A673 (cell line): ENCODE results near the gene PLEKHO2. TPM values are rescaled to one million over a fixed set of nuclear protein-coding genes. Genes with fewer than 3 reads are reported as not detected.

Experiments
- BruUV-seq: library from RNA; stranded (reverse); fragments of 400-500 nt; replicated peaks from 2 replicates; lab custom pipeline; 2021; lab: Mats Ljungman, UMichigan
- CTCF ChIA-PET: fragments of 300-600 bp; sonication (Branson Sonifier 250); formaldehyde crosslinking; loops from one replicate; lab custom pipeline; 2022; ENCODE audit warnings: antibody characterized with exemption; lab: Charles Lee
- POLR2A ChIA-PET: fragments of 300-600 bp; sonication (Branson Sonifier 250); formaldehyde crosslinking; loops from one replicate; lab custom pipeline; 2022; ENCODE audit warnings: antibody characterized with exemption; ENCODE audit not compliant: low non-redundant PET; lab: Charles Lee
- DNase-seq: peaks from one replicate; pipeline ENCODE4 v3.0.0-alpha.2; 2015; ENCODE audit warnings: low spot score
- H3K27ac ChIP-seq: fragments of 200-600 bp; sonication (generic); 2 replicates; pipeline ENCODE4 v1.5.1; 2016; ENCODE audit warnings: mixed run types, low read depth, mild to moderate bottlenecking, mixed read lengths, antibody characterized with exemption, low read length; ENCODE audit not compliant: poor library complexity, severe bottlenecking
- H3K27me3 ChIP-seq: fragments of 200-600 bp; sonication (generic); replicated peaks from 2 replicates; pipeline ENCODE4 v1.6.1; 2017; ENCODE audit warnings: mixed run types, low read depth, mild to moderate bottlenecking, mixed read lengths, antibody characterized with exemption, low read length; ENCODE audit not compliant: insufficient read depth, poor library complexity
- H3K36me3 ChIP-seq: fragments of 200-600 bp; sonication (generic); 2 replicates; pipeline ENCODE4 v1.6.1; 2016; ENCODE audit warnings: mixed run types, mild to moderate bottlenecking, mixed read lengths, antibody characterized with exemption, low read length; ENCODE audit not compliant: insufficient read depth, poor library complexity, severe bottlenecking
- H3K4me1 ChIP-seq: fragments of 200-600 bp; sonication (generic); 2 replicates; pipeline ENCODE4 v1.6.1; 2017; ENCODE audit warnings: mixed run types, mild to moderate bottlenecking, mixed read lengths, antibody characterized with exemption, low read length; ENCODE audit not compliant: insufficient read depth, poor library complexity, severe bottlenecking
- H3K4me3 ChIP-seq: fragments of 200-600 bp; sonication (generic); 2 replicates; pipeline ENCODE4 v1.5.1; 2016; ENCODE audit warnings: low read depth, mixed run types, mild to moderate bottlenecking, mixed read lengths, low read length; ENCODE audit not compliant: poor library complexity, severe bottlenecking
- H3K9me3 ChIP-seq: fragments of 200-600 bp; sonication (generic); 2 replicates; pipeline ENCODE4 v1.6.1; 2016; ENCODE audit warnings: mixed run types, low read depth, mild to moderate bottlenecking, mixed read lengths, antibody characterized with exemption, low read length; ENCODE audit not compliant: poor library complexity, severe bottlenecking
- CTCF ChIP-seq: fragments of 300-800, 200-600 bp; sonication (generic); conservative IDR thresholded peaks from 2 replicates; pipeline ENCODE4 v1.5.1; 2017; ENCODE audit warnings: low read depth, mild to moderate bottlenecking, antibody characterized with exemption, low read length, moderate library complexity, mixed read lengths
- EZH2 ChIP-seq: fragments of 200-600 bp; sonication (generic); IDR thresholded peaks from 2 replicates; pipeline ENCODE4 v1.6.1; 2017; ENCODE audit warnings: borderline replicate concordance, low read depth, mild to moderate bottlenecking, mixed read lengths, antibody characterized with exemption, low read length; ENCODE audit not compliant: poor library complexity, severe bottlenecking
- intact Hi-C: fragments of 100-400 bp; cut with micrococcal nuclease; formaldehyde crosslinking; loops from one replicate; pipeline ENCODE4 v1.10.0; 2022; ENCODE audit not compliant: unreplicated experiment
- total RNA-seq: library from RNA; stranded (reverse); gene quantifications from 2 replicates; pipeline ENCODE4 v1.2.3, GENCODE V29; 2021

Gene PLEKHO2
- total RNA-seq, 1 experiment from 2014 or later, result 8.9 TPM

GRCh38 chr15:64807051-64807749 lies 34.5 kb upstream of the PLEKHO2 start:
- TF ChIP-seq CTCF (no peak), EZH2 (no peak)
- no peaks in the 10 kb centered on the region for H3K9me3 ChIP-seq
- no TSS peak for BruUV-seq
- H3K27ac ChIP-seq, result no peak overlapping the region
- no peak overlapping the region for H3K4me3 ChIP-seq
- H3K4me1 ChIP-seq, result no peaks in the 10 kb centered on the region
- ChIA-PET CTCF (no interaction called here), POLR2A (no interaction called here)
- intact Hi-C loops, result no loop called here
- H3K36me3 ChIP-seq, result no peaks in the 10 kb centered on the region
- no peak for DNase-seq
- no peaks in the 10 kb centered on the region for H3K27me3 ChIP-seq

DNA sequence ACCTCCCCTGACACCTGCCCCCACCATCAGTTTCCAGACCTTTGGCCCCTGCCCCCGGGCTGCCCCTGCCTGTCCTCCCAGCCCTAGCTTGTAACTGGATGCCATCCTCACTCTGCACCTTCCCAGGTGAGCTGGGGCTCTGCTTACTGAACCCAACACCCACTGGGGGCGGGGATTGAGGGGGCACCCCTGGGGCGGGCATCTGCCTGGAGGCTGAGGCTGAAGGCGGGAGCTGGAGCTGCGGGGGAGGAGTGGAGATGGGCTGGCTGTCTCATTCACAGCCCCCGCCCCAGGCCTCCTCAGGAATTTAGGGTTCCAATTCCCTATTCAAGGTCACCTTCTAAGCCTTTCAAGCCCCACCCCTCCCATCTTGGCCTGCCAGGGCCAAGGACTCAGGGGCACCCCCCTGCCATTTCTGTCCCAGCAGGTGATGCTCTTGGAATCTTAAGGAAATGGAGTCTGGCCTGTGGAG lies 33.9 kb upstream of the PLEKHO2 start:
- ChIA-PET CTCF (no interaction called here), POLR2A (no interaction called here)
- Histone ChIP-seq H3K27me3 (no peaks in the 10 kb centered on the region), H3K4me3 (no peak overlapping the region), H3K27ac (no peak overlapping the region), H3K4me1 (no peaks in the 10 kb centered on the region), H3K9me3 (no peaks in the 10 kb centered on the region), H3K36me3 (no peaks in the 10 kb centered on the region)
- TF ChIP-seq CTCF (no peak), EZH2 (no peak)
- BruUV-seq, result no TSS peak
- no peak for DNase-seq
- intact Hi-C loops, result no loop called here

DNA sequence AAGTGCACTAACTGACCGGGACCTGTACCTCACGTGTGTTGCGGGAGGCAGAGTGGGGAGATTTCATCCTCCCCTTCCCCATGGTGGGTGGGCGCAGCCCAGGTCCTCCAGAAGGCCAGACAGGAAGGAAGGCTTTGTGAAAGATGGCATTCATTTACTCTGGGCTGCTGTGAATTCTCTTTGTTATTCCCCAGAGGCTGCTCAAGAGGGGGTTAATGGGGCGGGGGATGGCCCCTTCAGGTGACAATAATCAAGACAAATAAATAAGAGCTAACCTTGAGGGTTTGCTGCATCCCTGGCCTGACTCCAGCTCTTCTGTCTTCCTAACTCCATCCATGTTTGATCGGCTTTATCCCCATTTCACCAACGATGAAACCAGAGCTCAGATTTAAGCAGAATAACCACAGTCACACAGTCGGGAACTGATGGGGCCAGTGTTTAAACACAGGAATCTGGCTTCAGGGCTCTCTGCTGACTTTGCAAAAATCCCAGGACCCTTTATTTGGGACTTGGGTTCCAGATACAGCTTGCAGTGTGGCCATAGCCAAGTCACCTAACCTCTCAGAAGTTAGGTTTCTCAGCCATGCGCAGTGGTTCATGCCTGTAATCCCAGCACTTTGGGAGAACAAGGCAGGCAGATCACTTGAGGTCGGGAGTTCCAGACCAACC lies 32.8 kb upstream of the PLEKHO2 start:
- CTCF ChIA-PET, result interaction anchor here (0.7 to 3.1 kb wide), 3 partner anchors 77 to 147 kb away, joined by 3 to 11 read pairs (median 9); no protein-coding TSS in a partner anchor
- DNase-seq, result no peak
- no peak overlapping the region for H3K4me3 ChIP-seq
- no peak overlapping the region for H3K27ac ChIP-seq
- no TSS peak for BruUV-seq
- POLR2A ChIA-PET, result interaction anchor here (0.6 kb wide), 1 partner anchor 189 kb away, joined by 4 read pairs; no protein-coding TSS in a partner anchor
- H3K9me3 ChIP-seq, result no peaks in the 10 kb centered on the region
- H3K36me3 ChIP-seq, result no peaks in the 10 kb centered on the region
- H3K27me3 ChIP-seq, result no peaks in the 10 kb centered on the region
- intact Hi-C loops, result no loop called here
- TF ChIP-seq EZH2, result no peak
- TF ChIP-seq CTCF, result no peak
- no peaks in the 10 kb centered on the region for H3K4me1 ChIP-seq
